ENCODE results near the gene CLHC1. TPM values are rescaled to one million over a fixed set of nuclear protein-coding genes. Genes with fewer than 3 reads are reported as not detected.
A peak's percentile ranks its signal among the peaks of the same experiment; 100 is the strongest.

CLHC1 gene
- polyA plus RNA-seq, 3 donors: 2.4 to 5.0 TPM; not detected in 1

DNA sequence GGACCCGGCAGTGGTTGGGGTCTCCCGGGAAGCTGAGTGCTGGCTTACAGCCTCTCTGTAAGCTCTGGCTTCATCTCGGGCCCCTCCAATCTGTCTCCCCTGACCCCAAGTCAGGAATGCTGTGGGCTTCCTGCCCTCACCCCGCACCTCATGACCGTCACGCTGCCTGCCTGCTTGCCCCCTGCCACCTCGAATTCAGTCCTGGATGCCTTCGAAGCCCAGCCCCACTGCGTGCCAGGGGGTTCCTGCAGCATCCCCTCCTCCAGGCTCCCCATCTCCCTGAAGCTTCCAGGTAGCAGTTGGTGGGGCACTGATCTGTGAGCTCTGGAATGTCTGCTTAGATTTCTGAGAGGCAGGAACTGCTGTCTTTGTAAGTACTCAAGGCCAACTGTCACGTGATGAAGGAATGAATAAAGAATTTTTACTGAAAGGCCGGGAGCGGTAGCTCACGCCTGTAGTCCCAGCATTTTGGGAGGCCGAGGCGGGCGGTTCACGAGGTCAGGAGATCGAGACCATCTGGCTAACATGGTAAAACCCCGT lies 6.5 kb downstream of the CLHC1 start:
- H3K36me3 Mint-ChIP-seq: no peaks in the 10 kb centered on the region
- Histone ChIP-seq H3K9ac (ENCODE audit: insufficient read depth, low read length, poor library complexity, severe bottlenecking) (no peak overlapping the region), H2AFZ (ENCODE audit: insufficient read depth, low read depth, low read length, poor library complexity, severe bottlenecking) (no peak overlapping the region), H3K4me2 (replicated peaks; ENCODE audit: extremely low read depth, low read length, poor library complexity, severe bottlenecking) (no peak overlapping the region), H3K36me3 (replicated peaks in 1 of 2; ENCODE audit: control insufficient read depth in 1 of 2, insufficient read depth in 2 of 2, low read length in 2 of 2) (no peaks in the 10 kb centered on the region), H4K20me1 (ENCODE audit: insufficient read depth, low read length) (no peaks in the 10 kb centered on the region), H3K27me3 (ENCODE audit: control insufficient read depth in 2 of 2, insufficient read depth in 2 of 2, low read length in 2 of 2) (no peaks in the 10 kb centered on the region), H3K27ac (ENCODE audit: low read depth in 1 of 2, low read length in 2 of 2) (no peak overlapping the region), H3K79me2 (ENCODE audit: insufficient read depth, low read length) (peaks cover 13% of the 10 kb centered on the region), H3K9me3 (replicated peaks in 1 of 2; ENCODE audit: control insufficient read depth in 1 of 2, insufficient read depth in 1 of 2, low read length in 2 of 2) (no peaks in the 10 kb centered on the region), H3K4me1 (ENCODE audit: control insufficient read depth in 1 of 2, insufficient read depth in 2 of 2, low read length in 2 of 2) (peaks cover 23 to 24% of the 10 kb centered on the region in 2 donors), H3K4me3 (replicated peaks in 1 of 3; ENCODE audit: low read depth in 2 of 3, low read length in 3 of 3) (no peak overlapping the region)
- DNase-seq: no peak
- no peak for TF ChIP-seq CTCF (IDR thresholded peaks at IDR 0.05)
- H3K4me1 Mint-ChIP-seq: peaks cover 23% of the 10 kb centered on the region
- H3K4me3 Mint-ChIP-seq: no peak overlapping the region
- H3K27me3 Mint-ChIP-seq (ENCODE audit: low read depth in 3 of 3): no peaks in the 10 kb centered on the region
- H3K9me3 Mint-ChIP-seq: peaks cover 0 to 2% (median 0%) of the 10 kb centered on the region in 7 donors
- WGBS (ENCODE audit: insufficient coverage): 98% methylated on average over 17 of the region's 19 CpGs
- intact Hi-C loops (cut with micrococcal nuclease): no loop called here
- H3K27ac Mint-ChIP-seq: peak overlapping the region in 1 of 7 donors; percentile 27

- Mint-ChIP-seq H3K9me3 (peaks cover 0 to 2% (median 0%) of the 10 kb centered on the region in 7 donors), H3K4me3 (no peak overlapping the region), H3K27me3 (ENCODE audit: low read depth in 3 of 3) (no peaks in the 10 kb centered on the region), H3K36me3 (no peaks in the 10 kb centered on the region), H3K4me1 (peaks cover 23% of the 10 kb centered on the region), H3K27ac (no peak overlapping the region)
- Histone ChIP-seq H3K9ac (ENCODE audit: insufficient read depth, low read length, poor library complexity, severe bottlenecking) (no peak overlapping the region), H3K9me3 (replicated peaks in 1 of 2; ENCODE audit: control insufficient read depth in 1 of 2, insufficient read depth in 1 of 2, low read length in 2 of 2) (no peaks in the 10 kb centered on the region), H3K4me1 (ENCODE audit: control insufficient read depth in 1 of 2, insufficient read depth in 2 of 2, low read length in 2 of 2) (peaks cover 23 to 24% of the 10 kb centered on the region in 2 donors), H2AFZ (ENCODE audit: insufficient read depth, low read depth, low read length, poor library complexity, severe bottlenecking) (no peak overlapping the region), H4K20me1 (ENCODE audit: insufficient read depth, low read length) (no peaks in the 10 kb centered on the region), H3K27me3 (ENCODE audit: control insufficient read depth in 2 of 2, insufficient read depth in 2 of 2, low read length in 2 of 2) (no peaks in the 10 kb centered on the region), H3K4me2 (replicated peaks; ENCODE audit: extremely low read depth, low read length, poor library complexity, severe bottlenecking) (no peak overlapping the region), H3K27ac (ENCODE audit: low read depth in 1 of 2, low read length in 2 of 2) (no peak overlapping the region), H3K4me3 (replicated peaks in 1 of 3; ENCODE audit: low read depth in 2 of 3, low read length in 3 of 3) (no peak overlapping the region), H3K36me3 (replicated peaks in 1 of 2; ENCODE audit: control insufficient read depth in 1 of 2, insufficient read depth in 2 of 2, low read length in 2 of 2) (no peaks in the 10 kb centered on the region), H3K79me2 (ENCODE audit: insufficient read depth, low read length) (peaks cover 7% of the 10 kb centered on the region)
- WGBS (ENCODE audit: insufficient coverage): 94% methylated on average over 18 of the region's 19 CpGs
- intact Hi-C loops (cut with micrococcal nuclease): no loop called here
- DNase-seq: no peak
- TF ChIP-seq CTCF (IDR thresholded peaks at IDR 0.05): no peak
These were observed 7.3 kb downstream of the CLHC1 start for GRCh38 chr2:55224761-55225261.
